Hematopoietic multipotent progenitor cell treated with erythropoietin and hydrocortisone succinate and interleukin-3 and kit ligand, for 15 days (in vitro differentiated cells): ENCODE data around the gene DCAF15.

Experiments used
- DNase-seq: peaks from one replicate; pipeline ENCODE4 v3.0.0-alpha.2; 2015; ENCODE audit warnings: low spot score

The DCAF15 gene

DNA sequence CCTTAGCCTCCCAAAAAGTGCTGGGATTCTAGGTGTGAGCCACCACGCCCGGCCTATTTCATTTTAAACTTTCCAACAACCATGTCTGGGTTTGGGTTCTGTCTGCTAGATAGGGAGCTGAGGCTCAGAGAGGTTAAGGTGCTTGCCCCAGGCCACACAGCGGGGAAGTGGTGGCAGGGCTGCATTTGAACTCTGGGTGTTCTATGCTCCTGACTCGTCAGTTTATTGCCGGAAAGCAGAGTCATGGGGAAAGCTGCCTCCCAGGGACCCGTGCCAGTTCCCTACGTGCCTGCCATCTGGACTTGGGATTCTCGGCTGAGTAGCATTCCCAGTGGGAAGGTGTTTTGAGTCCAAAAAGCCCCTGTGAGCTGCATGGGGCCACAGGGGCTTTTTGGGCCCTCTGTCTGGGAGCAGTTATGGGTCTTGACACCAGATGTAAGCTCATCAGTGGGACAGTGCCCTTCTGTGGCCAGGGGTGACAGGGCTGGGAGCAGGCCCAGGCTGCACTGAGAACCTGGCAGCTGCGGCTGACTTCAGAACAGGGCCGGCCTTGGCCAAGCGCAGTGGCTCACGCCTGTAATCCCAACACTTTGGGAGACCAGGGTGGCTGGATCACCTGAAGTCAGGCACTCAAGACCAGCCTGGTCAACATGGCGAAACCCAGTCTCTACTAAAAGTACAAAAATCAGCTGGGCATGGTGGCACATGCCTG, 42.9 kb downstream of the DCAF15 start:
- DNase-seq: no peak

DNA sequence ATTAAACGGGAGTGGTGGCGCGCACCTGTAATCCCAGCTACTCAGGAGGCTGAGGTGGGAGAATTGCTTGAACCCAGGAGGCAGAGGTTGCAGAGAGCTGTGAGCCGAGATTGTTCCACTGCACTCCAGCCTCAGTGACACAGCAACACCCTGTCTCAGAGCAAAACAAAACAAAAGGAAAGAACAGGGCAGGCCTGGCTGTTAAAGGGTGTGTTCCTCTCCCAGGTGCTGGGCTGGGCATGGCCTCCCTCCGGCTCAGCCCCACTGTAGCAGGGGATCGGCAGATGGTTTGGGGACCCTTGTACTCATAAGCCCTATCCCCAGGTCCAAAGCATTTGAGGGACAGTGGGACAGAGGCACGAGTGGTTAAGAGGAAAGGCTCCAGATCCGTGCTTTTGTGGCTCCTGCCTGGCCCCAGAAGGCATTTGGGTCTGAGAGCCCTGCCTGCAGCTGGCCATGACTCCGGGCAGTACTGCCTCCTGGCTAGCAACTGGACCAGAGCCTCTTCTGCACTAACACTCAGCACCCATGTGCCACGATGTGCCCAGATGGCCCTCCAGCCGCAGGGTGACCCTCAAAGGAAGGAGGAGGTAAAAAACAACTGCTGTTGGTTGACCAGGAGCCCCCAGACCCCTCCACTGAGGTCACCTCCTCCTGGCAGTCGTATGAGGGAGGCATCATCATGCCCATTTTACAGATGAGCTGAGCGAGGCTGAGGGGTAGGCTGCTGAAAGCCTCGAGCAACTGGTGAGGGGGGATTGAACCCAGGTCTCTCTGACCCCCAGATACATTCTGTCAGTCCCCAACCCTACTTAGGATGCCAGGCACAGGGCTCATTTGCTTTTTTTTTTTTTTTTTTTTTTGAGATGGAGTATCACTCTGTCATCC, 43.8 kb downstream of the DCAF15 start:
- DNase-seq: no peak

DNA sequence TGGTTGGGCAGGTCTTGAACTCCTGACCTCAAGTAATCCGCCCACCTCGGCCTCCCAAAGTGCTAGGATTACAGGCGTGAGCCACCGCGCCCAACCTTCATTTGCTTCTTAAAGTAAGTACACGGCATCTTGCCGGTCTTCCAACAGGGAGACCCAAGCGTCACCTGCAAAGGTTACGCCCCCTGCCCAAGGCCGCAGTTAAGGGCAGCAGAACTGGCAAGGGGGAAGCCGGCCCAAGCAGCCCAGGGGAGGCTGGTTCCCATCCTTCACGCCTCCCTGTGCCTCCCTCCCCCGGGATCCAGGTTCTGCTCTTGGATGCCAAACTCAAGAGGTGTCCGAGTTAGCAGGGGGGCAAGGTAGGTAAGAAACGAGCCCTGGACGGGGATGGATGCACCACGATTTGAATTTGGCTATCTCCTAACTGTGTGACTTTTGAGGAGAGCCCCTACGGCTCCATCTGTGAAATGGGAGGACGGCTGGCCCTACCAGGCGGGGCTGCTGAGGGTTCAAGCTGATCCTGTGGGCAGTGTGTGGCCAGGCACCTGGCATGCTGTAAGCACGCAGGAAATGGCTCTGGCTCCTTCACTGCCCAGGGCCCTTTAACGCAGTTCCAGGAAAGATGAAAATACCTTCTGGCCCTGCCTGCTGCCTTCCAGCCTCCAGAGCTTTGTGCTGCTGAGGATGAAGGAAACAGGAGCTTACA, 44.8 kb downstream of the DCAF15 start:
- no peak for DNase-seq

GRCh38 chr19:13997631-13997962, 45.3 kb downstream of the DCAF15 start:
- no peak for DNase-seq

DNA sequence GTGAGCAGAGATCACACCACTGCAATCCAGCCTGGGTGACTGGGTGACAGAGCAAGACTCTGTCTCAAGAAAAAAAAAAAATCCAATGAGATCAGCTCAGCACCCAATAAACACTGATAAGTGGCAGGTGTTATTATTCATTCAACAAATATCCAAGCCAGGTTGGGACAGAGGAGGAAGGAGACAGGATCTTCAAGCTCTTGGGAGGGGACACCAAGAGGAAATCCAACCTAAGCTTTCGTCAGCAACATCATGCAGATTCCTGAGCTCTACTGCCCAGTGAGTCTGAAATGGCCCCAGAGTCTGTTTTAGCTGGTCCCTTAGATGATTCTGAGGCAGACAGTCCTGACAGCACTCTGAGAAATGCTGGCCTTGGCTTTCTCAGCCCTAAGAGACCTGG, 46.1 kb downstream of the DCAF15 start:
- no peak for DNase-seq

- DNase-seq: no peak
Observed at GRCh38 chr19:13999085-13999484, 46.8 kb downstream of the DCAF15 start.

DNA sequence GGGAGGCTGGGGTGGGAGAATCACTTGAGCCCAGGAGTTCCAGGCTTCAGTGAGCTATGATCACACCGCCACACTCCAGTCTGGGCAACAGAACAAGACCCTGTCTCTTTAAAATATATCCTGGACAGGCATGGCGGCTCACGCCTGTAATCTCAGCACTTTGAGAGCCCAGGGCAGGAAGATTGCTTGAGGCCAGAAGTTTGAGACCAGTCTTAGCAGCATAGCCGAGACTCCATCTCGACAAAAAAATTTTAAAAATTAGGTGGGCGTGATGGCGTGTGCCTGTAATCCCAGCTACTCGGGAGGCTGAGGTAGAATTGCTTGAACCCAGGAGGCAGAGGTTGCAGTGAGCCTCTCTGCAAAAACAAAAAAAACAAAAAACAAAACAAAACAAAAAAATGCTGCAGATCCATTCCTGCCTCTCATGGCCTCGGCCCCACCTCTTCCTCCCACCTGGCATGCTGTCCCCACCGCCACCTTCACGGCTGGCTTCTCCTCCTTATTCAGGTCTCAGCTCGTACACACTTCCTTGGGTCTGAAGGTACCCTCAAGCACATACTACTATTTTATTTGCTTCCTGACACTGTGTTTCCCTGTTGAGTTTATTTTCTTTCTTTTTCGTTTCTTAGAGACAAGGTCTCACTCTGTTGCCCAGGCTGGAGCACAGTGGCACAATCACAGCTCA, 48.5 kb downstream of the DCAF15 start:
- no peak for DNase-seq

- no peak for DNase-seq
Observed at GRCh38 chr19:14002571-14003250, 50.4 kb downstream of the DCAF15 start.

GRCh38 chr19:14003251-14004055, 51.1 kb downstream of the DCAF15 start:
- DNase-seq: peak; percentile 7

DNA sequence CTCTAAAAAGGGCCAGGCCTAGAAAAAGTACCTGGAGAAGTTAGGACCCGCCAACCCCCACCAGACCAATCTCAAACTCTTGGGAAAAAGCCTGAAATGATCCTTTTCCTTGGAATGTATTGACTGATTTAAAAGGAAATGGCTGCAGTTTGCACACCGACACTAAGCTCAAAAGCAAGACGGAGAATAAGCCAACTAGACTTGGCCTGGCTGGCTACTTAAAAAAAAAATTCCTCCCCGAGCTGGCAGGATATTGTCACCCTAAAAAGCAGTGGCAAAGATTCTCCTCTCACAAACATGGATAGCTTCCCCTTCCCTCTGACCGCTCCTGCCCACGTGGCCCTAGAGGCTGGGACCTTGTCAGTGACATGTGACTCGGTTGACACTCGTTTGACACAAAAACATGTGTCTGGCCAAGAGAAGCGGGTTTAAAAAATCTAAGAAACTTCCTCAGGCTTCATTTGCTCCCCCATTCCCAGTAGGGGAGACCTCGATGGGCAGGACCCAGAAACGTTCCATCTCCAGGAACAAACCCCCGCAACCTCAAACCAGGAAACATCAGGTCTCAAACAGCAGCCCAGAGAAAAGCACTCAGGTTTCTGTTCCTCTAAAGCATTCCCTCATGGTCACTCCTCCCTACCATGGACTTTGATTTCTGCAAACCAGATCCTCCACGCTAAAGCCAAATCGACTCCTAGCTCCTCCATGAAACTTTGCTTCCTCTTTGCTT, 52.5 kb downstream of the DCAF15 start:
- DNase-seq: no peak

- peak; percentile 85 for DNase-seq
Observed at GRCh38 chr19:14005349-14006084, 53.2 kb downstream of the DCAF15 start.

GRCh38 chr19:14006085-14006765, 53.9 kb downstream of the DCAF15 start, which contains the start of gene RFX1:
TSS of gene RFX1 (minus strand) at chr19:14006320. CDS start at chr19:13993843, 12,477 bp downstream.
- peak; percentile 98 for DNase-seq

- no peak for DNase-seq
Observed at GRCh38 chr19:14006766-14007562, 54.7 kb downstream of the DCAF15 start.
